ENCODE results near the gene LTB4R2. TPM values are rescaled to one million over a fixed set of nuclear protein-coding genes. Genes with fewer than 3 reads are reported as not detected.
"Not testable (repeated sequence)": the region's sequence is repeated elsewhere in the genome, so short reads cannot be mapped to it uniquely, and the experiment has no call there.

The LTB4R2 gene
- total RNA-seq, 8 experiments from 2014 or later: 1.3 to 14.6 (median 2.3) TPM

- ATAC-seq (replicated peaks in 6 of 8): no peak
- Histone ChIP-seq H3K27ac (no peak overlapping the region), H3K4me1 (replicated peaks in 1 of 2) (peaks cover 0 to 3% of the 10 kb centered on the region in 2 donors), H3K4me3 (no peak overlapping the region)
- 39 to 84% (median 72%) methylated on average over 2 to 7 of the region's 7 CpGs; no CpG with 5 or more reads in 1 of the 10 experiments for WGBS, 10 experiments
- in situ Hi-C loops (cut with MboI; ENCODE audit: low pct_unique_long_range_greater_than_20kb in 2 of 9, low sequenced_read_pairs in 9 of 9, unreplicated experiment in 9 of 9): loop anchor here in 4 of 9 experiments (25.0 kb wide), 1 partner anchor 93 kb away; the partner anchor contains the start of genes CBLN3 (in 4 of the 4), KHNYN (in 4 of the 4) and SDR39U1 (in 4 of the 4)
Observed at GRCh38 chr14:24343795-24344660, 34.1 kb downstream of the LTB4R2 start.

- 11 to 20% (median 17%) methylated on average over 1 of the region's 1 CpG; no CpG with 5 or more reads in 6 of the 10 experiments for whole genome bisulfite sequencing, 10 experiments
- no peak for ATAC-seq (replicated peaks in 6 of 8)
- Histone ChIP-seq H3K27ac (no peak overlapping the region), H3K4me1 (replicated peaks in 1 of 2) (no peaks in the 10 kb centered on the region), H3K4me3 (no peak overlapping the region)
- in situ Hi-C loops (cut with MboI; ENCODE audit: low pct_unique_long_range_greater_than_20kb in 2 of 9, low sequenced_read_pairs in 9 of 9, unreplicated experiment in 9 of 9): loop anchor here in 4 of 9 experiments (25.0 kb wide), 1 partner anchor 90 kb away; the partner anchor contains the start of genes CBLN3 (in 4 of the 4), KHNYN (in 4 of the 4) and SDR39U1 (in 4 of the 4)
Observed at GRCh38 chr14:24347134-24347533, 37.2 kb downstream of the LTB4R2 start.

- no peaks in the 10 kb centered on the region for H3K4me1 ChIP-seq (replicated peaks in 1 of 2)
- no peak overlapping the region for H3K27ac ChIP-seq
- WGBS, 10 experiments: 71 to 100% (median 88%) methylated on average over 2 of the region's 2 CpGs; no CpG with 5 or more reads in 4 of the 10 experiments
- no peak overlapping the region for H3K4me3 ChIP-seq
- in situ Hi-C loops (cut with MboI; ENCODE audit: low pct_unique_long_range_greater_than_20kb in 2 of 9, low sequenced_read_pairs in 9 of 9, unreplicated experiment in 9 of 9): loop anchor here in 4 of 9 experiments (25.0 kb wide), 1 partner anchor 89 kb away; the partner anchor contains the start of genes CBLN3 (in 4 of the 4), KHNYN (in 4 of the 4) and SDR39U1 (in 4 of the 4)
- no peak for ATAC-seq (replicated peaks in 6 of 8)
Observed at GRCh38 chr14:24348186-24348585, 38.2 kb downstream of the LTB4R2 start.

GRCh38 chr14:24349742-24350141 is 39.8 kb downstream of the LTB4R2 start:
- Histone ChIP-seq H3K4me1 (replicated peaks in 1 of 2) (no peaks in the 10 kb centered on the region), H3K27ac (no peak overlapping the region), H3K4me3 (no peak overlapping the region)
- WGBS, 10 experiments: 29 to 71% (median 64%) methylated on average over 1 to 5 of the region's 5 CpGs
- ATAC-seq (replicated peaks in 6 of 8): no peak
- in situ Hi-C loops (cut with MboI; ENCODE audit: low pct_unique_long_range_greater_than_20kb in 2 of 9, low sequenced_read_pairs in 9 of 9, unreplicated experiment in 9 of 9): loop anchor here in 4 of 9 experiments (25.0 kb wide), 1 partner anchor 88 kb away; the partner anchor contains the start of genes CBLN3 (in 4 of the 4), KHNYN (in 4 of the 4) and SDR39U1 (in 4 of the 4)

- H3K4me3 ChIP-seq: no peak overlapping the region
- WGBS, 10 experiments: 8 to 80% (median 43%) methylated on average over 1 to 4 of the region's 4 CpGs; no CpG with 5 or more reads in 3 of the 10 experiments
- peak in 3 of 8 experiments; percentile 12 to 84 (median 16) for ATAC-seq (replicated peaks in 6 of 8)
- no peak overlapping the region for H3K27ac ChIP-seq
- no peaks in the 10 kb centered on the region for H3K4me1 ChIP-seq (replicated peaks in 1 of 2)
- in situ Hi-C loops (cut with MboI; ENCODE audit: low pct_unique_long_range_greater_than_20kb in 2 of 9, low sequenced_read_pairs in 9 of 9, unreplicated experiment in 9 of 9): no loop called here
Observed at GRCh38 chr14:24351517-24351916, 41.6 kb downstream of the LTB4R2 start.

- 58 to 100% (median 84%) methylated on average over 1 to 5 of the region's 5 CpGs; no CpG with 5 or more reads in 2 of the 10 experiments for WGBS, 10 experiments
- no peak overlapping the region for H3K27ac ChIP-seq
- no peaks in the 10 kb centered on the region for H3K4me1 ChIP-seq (replicated peaks in 1 of 2)
- in situ Hi-C loops (cut with MboI; ENCODE audit: low pct_unique_long_range_greater_than_20kb in 2 of 9, low sequenced_read_pairs in 9 of 9, unreplicated experiment in 9 of 9): no loop called here
- no peak overlapping the region for H3K4me3 ChIP-seq
- peak in 3 of 8 experiments; percentile 50 to 95 (median 94) for ATAC-seq (replicated peaks in 6 of 8)
Observed at GRCh38 chr14:24353559-24354481, 43.9 kb downstream of the LTB4R2 start.

GRCh38 chr14:24354482-24354825 is 44.5 kb downstream of the LTB4R2 start:
- in situ Hi-C loops (cut with MboI; ENCODE audit: low pct_unique_long_range_greater_than_20kb in 2 of 9, low sequenced_read_pairs in 9 of 9, unreplicated experiment in 9 of 9); H3K4me3 ChIP-seq; H3K4me1 ChIP-seq (replicated peaks in 1 of 2); H3K27ac ChIP-seq: not testable (repeated sequence)
- ATAC-seq (replicated peaks in 6 of 8): peak in 2 of 8 experiments; percentile 58 to 59
- 0 to 100% (median 73%) methylated on average over 1 to 3 of the region's 3 CpGs; no CpG with 5 or more reads in 4 of the 10 experiments for WGBS, 10 experiments

- Histone ChIP-seq H3K4me3 (no peak overlapping the region), H3K4me1 (replicated peaks in 1 of 2) (no peaks in the 10 kb centered on the region), H3K27ac (no peak overlapping the region)
- ATAC-seq (replicated peaks in 6 of 8): no peak
- WGBS, 10 experiments: 82 to 100% (median 87%) methylated on average over 3 to 7 of the region's 7 CpGs; no CpG with 5 or more reads in 3 of the 10 experiments
- in situ Hi-C loops (cut with MboI; ENCODE audit: low pct_unique_long_range_greater_than_20kb in 2 of 9, low sequenced_read_pairs in 9 of 9, unreplicated experiment in 9 of 9): no loop called here
Observed at GRCh38 chr14:24355009-24355408, 45.1 kb downstream of the LTB4R2 start.

GRCh38 chr14:24356208-24356607 is 46.3 kb downstream of the LTB4R2 start:
- in situ Hi-C loops (cut with MboI; ENCODE audit: low pct_unique_long_range_greater_than_20kb in 2 of 9, low sequenced_read_pairs in 9 of 9, unreplicated experiment in 9 of 9): no loop called here
- Histone ChIP-seq H3K4me1 (replicated peaks in 1 of 2) (no peaks in the 10 kb centered on the region), H3K27ac (no peak overlapping the region), H3K4me3 (no peak overlapping the region)
- ATAC-seq (replicated peaks in 6 of 8): no peak
- 29 to 98% (median 60%) methylated on average over 1 to 4 of the region's 4 CpGs; no CpG with 5 or more reads in 2 of the 10 experiments for WGBS, 10 experiments

- 61 to 100% (median 83%) methylated on average over 1 to 3 of the region's 3 CpGs; no CpG with 5 or more reads in 3 of the 10 experiments for WGBS, 10 experiments
- no peak for ATAC-seq (replicated peaks in 6 of 8)
- in situ Hi-C loops (cut with MboI; ENCODE audit: low pct_unique_long_range_greater_than_20kb in 2 of 9, low sequenced_read_pairs in 9 of 9, unreplicated experiment in 9 of 9): no loop called here
Observed at GRCh38 chr14:24360281-24360680, 50.3 kb downstream of the LTB4R2 start.

GRCh38 chr14:24361326-24361725 is 51.4 kb downstream of the LTB4R2 start:
- in situ Hi-C loops (cut with MboI; ENCODE audit: low pct_unique_long_range_greater_than_20kb in 2 of 9, low sequenced_read_pairs in 9 of 9, unreplicated experiment in 9 of 9): no loop called here
- WGBS, 10 experiments: 46 to 100% (median 78%) methylated on average over 2 of the region's 2 CpGs; no CpG with 5 or more reads in 5 of the 10 experiments
- no peak overlapping the region for H3K4me3 ChIP-seq
- H3K27ac ChIP-seq: no peak overlapping the region
- H3K4me1 ChIP-seq (replicated peaks in 1 of 2): peaks cover 0 to 6% of the 10 kb centered on the region in 2 donors
- no peak for ATAC-seq (replicated peaks in 6 of 8)

More at GRCh38 chr14:24360281-24360680, 50.3 kb downstream of the LTB4R2 start:
- H3K4me3 ChIP-seq: no peak overlapping the region
- no peak overlapping the region for H3K27ac ChIP-seq
- H3K4me1 ChIP-seq (replicated peaks in 1 of 2): no peaks in the 10 kb centered on the region

All from motor neuron (in vitro differentiated cells).